ENCODE results near the gene WDR33. TPM values are rescaled to one million over a fixed set of nuclear protein-coding genes. Genes with fewer than 3 reads are reported as not detected.

Gene WDR33
- total and polyA plus RNA-seq, 2 of the 13 experiments (the other 11 are each of a cell fraction or from before 2014, with no cell fraction given), result 54.9 to 78.2 TPM

- TF ChIP-seq ZFP36 (IDR thresholded peaks at IDR 0.05; ENCODE audit: borderline replicate concordance, low read depth, low read length, partially characterized antibody) (no peak), ZNF30 (CRISPR knock-in tag; IDR thresholded peaks at IDR 0.05) (no peak), ZNF318 (CRISPR knock-in tag; IDR thresholded peaks at IDR 0.05) (no peak)
These were observed 135.4 kb downstream of the WDR33 start, which contains the start of gene LIMS2 (continued) for GRCh38 chr2:127675331-127676261.
